NCI-H774 (cell line): ENCODE results near the gene SPATS1.

Experiments
- DNase-seq: peaks from one replicate; lab custom pipeline; 2025; lab: John Stamatoyannopoulos, UW

Gene SPATS1

DNA sequence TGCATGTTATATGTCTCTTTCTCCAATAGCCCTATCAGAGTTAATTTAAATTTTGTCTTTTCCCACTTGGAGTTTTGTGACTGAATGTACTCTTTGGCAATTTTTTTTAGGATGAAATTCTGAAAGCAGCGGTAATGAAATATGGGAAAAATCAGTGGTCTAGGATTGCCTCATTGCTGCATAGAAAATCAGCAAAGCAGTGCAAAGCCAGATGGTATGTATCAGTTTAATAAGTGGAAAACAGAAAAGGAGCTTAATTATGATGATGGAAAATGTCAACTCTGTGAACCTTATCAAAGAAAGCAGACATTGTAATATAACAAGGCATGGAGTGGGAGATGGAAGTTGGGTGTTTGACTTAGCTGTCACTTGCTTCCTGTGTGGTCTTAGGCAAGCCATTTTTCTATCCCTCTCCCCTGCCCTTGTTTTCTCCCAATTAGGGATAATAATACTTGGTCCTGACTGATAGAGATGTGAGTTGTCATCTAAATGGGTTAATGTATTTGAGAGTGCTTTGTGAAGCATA, 47.8 kb downstream of the SPATS1 start:
- no peak for DNase-seq
